Lower leg skin (tissue), 3 donors: Measurements from ENCODE around the gene PALLD.

Experiments
- POLR2A ChIP-seq, 2 donors: fragments of 450-650 bp; IDR thresholded peaks; one replicate each; pipeline ENCODE4 v1.6.1; 2016 to 2017; ENCODE audit warnings: antibody characterized with exemption in 2 of 2, mild to moderate bottlenecking in 1 of 2, moderate library complexity in 1 of 2
- TF ChIP-seq, protein P1 (sequence below), 3 donors: fragments of 450-650 bp; IDR thresholded peaks; one replicate each; pipeline ENCODE4 v1.5.1; 2016; ENCODE audit warnings: antibody characterized with exemption in 3 of 3, mild to moderate bottlenecking in 3 of 3, moderate library complexity in 2 of 3

DNA sequence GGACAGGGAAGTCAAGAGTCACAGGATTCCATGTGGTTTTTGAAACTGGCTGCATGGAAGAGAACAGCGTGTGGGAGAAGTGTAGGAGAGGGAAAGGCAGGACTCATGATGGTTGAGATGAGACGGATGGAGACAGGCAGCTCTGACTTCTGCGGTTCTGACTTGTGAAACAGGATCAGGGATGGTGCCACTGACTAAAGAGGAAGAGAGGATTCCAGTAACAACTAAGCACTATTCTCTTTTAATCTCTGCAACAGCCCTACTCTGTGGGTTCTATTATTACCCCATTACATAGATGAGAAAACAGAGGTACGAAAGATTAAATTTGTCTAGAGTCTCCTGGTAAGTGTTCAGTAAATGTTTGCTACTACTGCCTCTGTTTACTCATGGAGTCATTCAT is 356.9 kb downstream of the PALLD start:
- TF ChIP-seq POLR2A (IDR thresholded peaks at IDR 0.05): no peak
- TF ChIP-seq, protein P1, sequence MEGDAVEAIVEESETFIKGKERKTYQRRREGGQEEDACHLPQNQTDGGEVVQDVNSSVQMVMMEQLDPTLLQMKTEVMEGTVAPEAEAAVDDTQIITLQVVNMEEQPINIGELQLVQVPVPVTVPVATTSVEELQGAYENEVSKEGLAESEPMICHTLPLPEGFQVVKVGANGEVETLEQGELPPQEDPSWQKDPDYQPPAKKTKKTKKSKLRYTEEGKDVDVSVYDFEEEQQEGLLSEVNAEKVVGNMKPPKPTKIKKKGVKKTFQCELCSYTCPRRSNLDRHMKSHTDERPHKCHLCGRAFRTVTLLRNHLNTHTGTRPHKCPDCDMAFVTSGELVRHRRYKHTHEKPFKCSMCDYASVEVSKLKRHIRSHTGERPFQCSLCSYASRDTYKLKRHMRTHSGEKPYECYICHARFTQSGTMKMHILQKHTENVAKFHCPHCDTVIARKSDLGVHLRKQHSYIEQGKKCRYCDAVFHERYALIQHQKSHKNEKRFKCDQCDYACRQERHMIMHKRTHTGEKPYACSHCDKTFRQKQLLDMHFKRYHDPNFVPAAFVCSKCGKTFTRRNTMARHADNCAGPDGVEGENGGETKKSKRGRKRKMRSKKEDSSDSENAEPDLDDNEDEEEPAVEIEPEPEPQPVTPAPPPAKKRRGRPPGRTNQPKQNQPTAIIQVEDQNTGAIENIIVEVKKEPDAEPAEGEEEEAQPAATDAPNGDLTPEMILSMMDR (IDR thresholded peaks at IDR 0.05): no peak
